DND-41 (cell line): ENCODE measurements around the gene SRMS.

Experiments
- ATAC-seq: fragments of 200-7000 bp; cut with Tn5 transposase; 3 replicates; pipeline ENCODE4 v1.9.1; 2021; ENCODE audit warnings: low read depth; ENCODE audit not compliant: insufficient read depth
- DNase-seq: peaks from one replicate; pipeline ENCODE4 v3.0.0-alpha.2; 2020
- H2AFZ ChIP-seq: 2 replicates; pipeline ENCODE4 v1.6.0; 2012; ENCODE audit warnings: low read depth, low read length
- H3K27ac ChIP-seq: 2 replicates; pipeline ENCODE4 v1.5.1; 2012; ENCODE audit warnings: low read length, inconsistent platforms
- H3K27me3 ChIP-seq: fragments of 200-600 bp; sonication (generic); 2 replicates; pipeline ENCODE4 v1.6.0; 2012; ENCODE audit warnings: low read length, mild to moderate bottlenecking, inconsistent platforms; ENCODE audit not compliant: insufficient read depth, poor library complexity
- H3K36me3 ChIP-seq: 2 replicates; pipeline ENCODE4 v1.5.1; 2012; ENCODE audit warnings: low read length, inconsistent platforms; ENCODE audit not compliant: insufficient read depth
- H3K4me1 ChIP-seq: 2 replicates; pipeline ENCODE4 v1.5.1; 2012; ENCODE audit warnings: mild to moderate bottlenecking, low read length; ENCODE audit not compliant: insufficient read depth
- H3K4me2 ChIP-seq: 2 replicates; pipeline ENCODE4 v1.6.0; 2012; ENCODE audit warnings: mild to moderate bottlenecking, moderate library complexity, low read length, inconsistent platforms; ENCODE audit not compliant: insufficient read depth
- H3K4me3 ChIP-seq, 2 experiments: fragments of 200-600 bp in 1 of 2; shearing (Covaris generic) in 1 of 2; 2 replicates each; pipeline ENCODE4 v1.5.1; 2012 to 2016; ENCODE audit warnings: inconsistent platforms in 2 of 2, low read length in 2 of 2, mild to moderate bottlenecking in 2 of 2, low read depth in 1 of 2, moderate library complexity in 1 of 2
- H3K79me2 ChIP-seq: 2 replicates; pipeline ENCODE4 v1.6.0; 2012; ENCODE audit warnings: low read length, inconsistent platforms; ENCODE audit not compliant: insufficient read depth
- H3K9ac ChIP-seq: 2 replicates; pipeline ENCODE4 v1.6.0; 2012; ENCODE audit warnings: low read depth, mild to moderate bottlenecking, inconsistent platforms, low read length, moderate library complexity
- H3K9me3 ChIP-seq: 2 replicates; pipeline ENCODE4 v1.5.1; 2012; ENCODE audit warnings: low read length, moderate library complexity, mild to moderate bottlenecking, inconsistent platforms; ENCODE audit not compliant: insufficient read depth, severe bottlenecking
- H4K20me1 ChIP-seq: 2 replicates; pipeline ENCODE4 v1.6.0; 2012; ENCODE audit warnings: low read length; ENCODE audit not compliant: insufficient read depth
- CTCF ChIP-seq: IDR thresholded peaks from 2 replicates; pipeline ENCODE4 v1.5.1; 2012; ENCODE audit warnings: borderline replicate concordance, low read length, moderate library complexity, mild to moderate bottlenecking; ENCODE audit not compliant: poor library complexity, severe bottlenecking; ENCODE audit errors: extremely low read depth
- EZH2 ChIP-seq: IDR thresholded peaks from 3 replicates; pipeline ENCODE4 v1.6.1; 2012; ENCODE audit warnings: borderline replicate concordance, low read depth, mild to moderate bottlenecking, moderate library complexity, low read length, inconsistent platforms; ENCODE audit not compliant: severe bottlenecking

Gene SRMS

GRCh38 chr20:63495741-63496595 is 51.6 kb downstream of the SRMS start:
- Histone ChIP-seq H3K36me3 (no peaks in the 10 kb centered on the region), H3K9me3 (no peaks in the 10 kb centered on the region), H3K4me1 (peaks cover 9% of the 10 kb centered on the region), H3K27ac (no peak overlapping the region), H3K9ac (peak overlapping the region; percentile 42; the same call in 1 of the 2 replicates), H3K27me3 (no peaks in the 10 kb centered on the region), H3K4me3 (peak overlapping the region in 1 of 2 experiments; percentile 41; a peak in 1 of 4 replicates), H4K20me1 (peaks cover 12% of the 10 kb centered on the region), H3K4me2 (peak overlapping the region; percentile 61), H2AFZ (peak overlapping the region; percentile 69), H3K79me2 (no peaks in the 10 kb centered on the region)
- peak; percentile 75 for DNase-seq
- peak; percentile 91 for ATAC-seq
- TF ChIP-seq EZH2: no peak
- peak; percentile 92 for TF ChIP-seq CTCF

DNA sequence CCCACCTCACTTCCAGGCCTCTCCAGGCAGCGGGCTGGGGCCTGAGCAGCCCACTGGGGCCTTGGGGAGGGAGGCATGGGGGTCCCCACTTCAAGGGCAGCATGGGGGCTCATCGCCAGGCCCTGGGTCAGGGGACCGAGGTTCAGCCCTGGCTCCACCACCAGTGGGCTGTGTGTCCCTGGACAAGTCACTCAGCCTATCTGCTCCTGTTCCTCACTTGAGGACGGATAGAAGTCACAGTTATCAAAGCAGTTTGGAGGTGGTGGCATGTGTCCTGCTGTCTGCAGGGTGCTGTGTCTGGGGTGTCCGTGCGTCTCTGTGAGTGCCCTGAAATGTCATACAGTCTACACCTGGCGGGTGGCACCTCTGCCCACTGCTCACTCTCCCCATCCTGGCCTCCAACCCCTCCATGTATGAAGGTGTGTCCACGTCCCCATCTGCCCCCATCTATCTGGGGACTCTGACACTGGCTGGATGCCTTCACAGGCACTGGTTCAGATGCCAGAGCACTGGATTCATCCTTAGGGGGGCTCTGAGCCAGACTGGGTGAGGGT is 52.3 kb downstream of the SRMS start:
- no peaks in the 10 kb centered on the region for H3K36me3 ChIP-seq
- no peak for TF ChIP-seq EZH2
- TF ChIP-seq CTCF: no peak
- H2AFZ ChIP-seq: no peak overlapping the region
- ATAC-seq: no peak
- H3K9me3 ChIP-seq: no peaks in the 10 kb centered on the region
- no peak overlapping the region for H3K4me2 ChIP-seq
- H3K27me3 ChIP-seq: no peaks in the 10 kb centered on the region
- H3K27ac ChIP-seq: no peak overlapping the region
- H4K20me1 ChIP-seq: peaks cover 8% of the 10 kb centered on the region; the same call in 1 of the 2 replicates
- DNase-seq: no peak
- no peaks in the 10 kb centered on the region for H3K79me2 ChIP-seq
- H3K4me1 ChIP-seq: peaks cover 9% of the 10 kb centered on the region
- H3K4me3 ChIP-seq: no peak overlapping the region
- H3K9ac ChIP-seq: no peak overlapping the region

- H3K79me2 ChIP-seq: no peaks in the 10 kb centered on the region
These were observed 53.0 kb downstream of the SRMS start for GRCh38 chr20:63494420-63495166.

More at GRCh38 chr20:63494420-63495166, 53.0 kb downstream of the SRMS start:
- ATAC-seq: no peak
- H3K4me2 ChIP-seq: no peak overlapping the region
- H3K4me3 ChIP-seq: no peak overlapping the region
- no peaks in the 10 kb centered on the region for H3K27me3 ChIP-seq
- peaks cover 9% of the 10 kb centered on the region for H3K4me1 ChIP-seq
- H3K9me3 ChIP-seq: no peaks in the 10 kb centered on the region
- H4K20me1 ChIP-seq: peaks cover 8% of the 10 kb centered on the region; the same call in 1 of the 2 replicates
- no peak overlapping the region for H2AFZ ChIP-seq
- no peaks in the 10 kb centered on the region for H3K36me3 ChIP-seq
- no peak overlapping the region for H3K9ac ChIP-seq
- TF ChIP-seq CTCF (no peak), EZH2 (no peak)
- DNase-seq: no peak
- H3K27ac ChIP-seq: no peak overlapping the region
